ENCODE measurements around the gene SHANK3.

Gene SHANK3

DNA sequence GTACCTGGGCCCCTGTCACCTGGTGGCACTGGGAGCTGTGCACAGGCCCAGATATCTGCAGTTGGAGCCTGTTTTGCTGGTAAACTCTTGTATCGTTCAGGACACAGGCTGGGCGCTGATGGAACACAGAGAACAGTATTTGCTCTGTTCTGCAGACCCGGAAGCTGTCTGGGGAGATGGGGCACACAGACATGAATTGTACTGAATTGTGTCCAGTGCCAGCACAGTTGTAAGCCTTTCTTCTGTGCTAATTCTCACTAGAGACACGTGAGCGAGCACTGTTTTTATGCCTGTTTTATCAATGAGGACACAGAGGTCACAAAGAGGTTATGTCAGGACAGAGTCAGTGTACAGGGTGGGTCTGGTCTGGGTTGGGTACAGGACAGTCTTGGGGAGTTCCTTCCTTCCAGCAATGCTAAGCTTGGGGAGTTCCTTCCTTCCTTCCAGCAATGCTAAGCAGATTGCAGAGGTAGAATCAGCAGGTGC lies 41.0 kb downstream of the SHANK3 start:
- no peak for DNase-seq (ENCODE audit: low spot score)

DNA sequence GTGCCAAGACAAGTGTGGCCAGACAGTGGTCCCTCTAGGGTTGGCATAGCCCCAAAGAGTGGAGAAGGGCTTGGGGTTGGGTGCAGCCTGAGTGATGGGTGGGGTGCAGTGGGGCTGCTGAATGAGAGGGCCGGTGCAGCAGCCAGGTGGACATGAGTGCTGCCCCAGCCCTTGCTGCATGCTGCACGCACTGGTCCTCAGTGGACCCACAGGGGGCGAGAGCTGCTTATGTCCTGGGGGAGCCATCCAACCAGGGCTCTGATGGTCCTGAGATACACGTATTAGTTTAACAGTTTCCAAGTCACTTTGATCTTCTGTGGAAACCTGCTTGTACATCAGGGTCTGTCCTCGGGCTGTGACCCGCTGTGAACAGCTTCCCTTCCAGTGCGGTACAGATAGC lies 41.5 kb downstream of the SHANK3 start:
- DNase-seq (ENCODE audit: low spot score) = no peak

DNA sequence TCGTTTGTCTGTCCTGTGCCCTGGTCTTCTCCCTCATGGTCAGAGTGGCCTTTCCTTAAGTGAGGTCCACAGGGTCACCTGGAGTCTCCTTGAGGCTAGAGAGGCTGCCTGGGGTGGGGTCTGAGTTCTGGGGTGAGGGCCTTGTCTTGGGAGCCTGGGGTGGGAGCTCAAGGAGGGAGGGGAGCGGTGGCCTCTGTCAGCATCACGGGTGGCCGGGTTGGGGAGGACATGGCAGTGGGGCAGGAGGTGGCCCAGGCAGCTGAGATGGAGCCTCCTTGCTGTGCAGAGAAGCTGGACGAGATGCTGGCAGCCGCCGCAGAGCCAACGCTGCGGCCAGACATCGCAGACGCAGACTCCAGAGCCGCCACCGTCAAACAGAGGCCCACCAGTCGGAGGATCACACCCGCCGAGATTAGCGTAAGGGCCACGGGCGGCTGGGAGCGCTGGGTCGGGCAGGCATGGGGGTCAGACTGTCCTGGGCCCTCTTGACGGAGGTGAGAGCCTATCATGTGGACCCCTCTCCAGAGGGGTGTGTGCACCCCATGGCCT lies 42.1 kb downstream of the SHANK3 start:
- DNase-seq (ENCODE audit: low spot score) = no peak

DNA sequence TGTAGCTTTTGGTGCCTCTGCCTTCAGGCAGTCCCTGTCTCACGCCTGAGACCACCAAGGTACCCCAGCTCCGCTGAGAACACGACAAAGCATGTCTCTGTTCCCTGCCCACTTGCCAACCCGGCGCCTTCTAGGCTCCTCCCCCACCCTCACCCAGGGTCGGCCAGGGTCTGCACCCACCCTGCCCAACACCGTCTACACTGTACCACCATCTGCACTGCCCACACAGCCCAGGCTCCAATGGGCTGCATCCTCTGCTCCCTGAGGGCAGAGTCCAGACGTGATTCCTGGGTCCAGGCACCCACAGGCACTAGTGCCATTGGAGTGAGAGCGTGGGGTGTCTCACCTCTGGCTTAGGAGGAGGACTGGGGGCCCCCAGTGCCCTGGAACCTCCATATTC lies 42.6 kb downstream of the SHANK3 start:
- no peak for DNase-seq (ENCODE audit: low spot score)

DNA sequence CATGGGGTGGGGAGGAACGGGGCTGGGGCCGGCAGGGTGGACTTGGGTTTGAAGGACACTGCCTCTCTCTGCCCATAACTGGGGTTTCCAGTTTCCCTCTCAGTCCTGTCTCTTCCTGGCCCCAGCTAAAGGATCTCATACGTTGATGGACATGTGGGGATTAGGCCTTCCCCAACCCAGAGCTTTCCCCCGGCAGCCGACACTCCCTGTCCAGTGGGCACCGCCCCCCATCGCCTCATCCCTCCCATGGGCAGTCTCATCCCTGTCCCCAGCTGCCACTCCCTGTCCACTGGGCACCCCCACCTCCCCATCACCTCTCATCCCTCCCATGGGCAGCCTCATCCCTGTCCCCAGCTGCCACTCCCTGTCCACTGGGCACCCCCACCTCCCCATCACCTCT lies 43.2 kb downstream of the SHANK3 start:
- DNase-seq (ENCODE audit: low spot score) = no peak

DNA sequence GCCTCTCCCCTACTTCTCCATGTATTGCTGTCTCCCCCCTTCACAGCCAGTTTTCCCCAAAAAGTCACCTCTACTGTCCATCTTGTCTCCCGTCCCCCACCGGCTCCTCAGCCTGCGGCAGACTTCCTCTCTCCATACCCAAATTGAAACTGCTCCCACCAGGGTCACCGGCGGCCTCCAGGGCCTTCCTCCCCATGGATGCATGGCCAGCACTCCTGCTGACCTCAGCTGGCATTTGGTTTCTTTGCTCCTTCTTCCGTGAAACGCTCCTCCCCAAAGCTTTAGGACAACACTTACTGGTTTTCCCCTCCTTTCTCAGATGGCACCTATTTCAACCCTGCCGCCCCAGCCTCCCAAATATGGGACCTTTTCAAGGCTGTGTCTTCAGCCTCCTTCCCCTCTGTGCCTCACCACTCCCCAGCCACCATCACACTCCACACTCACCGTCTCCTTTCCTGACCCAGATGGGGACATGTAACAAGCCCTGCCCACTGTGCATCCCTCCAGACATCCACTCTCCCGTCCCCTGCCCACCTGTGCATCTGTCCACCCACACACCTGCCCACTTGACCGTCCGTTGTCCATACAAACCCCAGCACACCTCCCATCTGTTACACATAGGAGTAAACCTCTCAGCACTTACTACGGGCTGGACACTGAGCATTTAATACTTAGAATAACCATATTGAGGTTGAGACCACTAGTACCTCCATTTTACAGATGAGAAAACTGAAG lies 43.8 kb downstream of the SHANK3 start:
- DNase-seq (ENCODE audit: low spot score) = no peak

DNA sequence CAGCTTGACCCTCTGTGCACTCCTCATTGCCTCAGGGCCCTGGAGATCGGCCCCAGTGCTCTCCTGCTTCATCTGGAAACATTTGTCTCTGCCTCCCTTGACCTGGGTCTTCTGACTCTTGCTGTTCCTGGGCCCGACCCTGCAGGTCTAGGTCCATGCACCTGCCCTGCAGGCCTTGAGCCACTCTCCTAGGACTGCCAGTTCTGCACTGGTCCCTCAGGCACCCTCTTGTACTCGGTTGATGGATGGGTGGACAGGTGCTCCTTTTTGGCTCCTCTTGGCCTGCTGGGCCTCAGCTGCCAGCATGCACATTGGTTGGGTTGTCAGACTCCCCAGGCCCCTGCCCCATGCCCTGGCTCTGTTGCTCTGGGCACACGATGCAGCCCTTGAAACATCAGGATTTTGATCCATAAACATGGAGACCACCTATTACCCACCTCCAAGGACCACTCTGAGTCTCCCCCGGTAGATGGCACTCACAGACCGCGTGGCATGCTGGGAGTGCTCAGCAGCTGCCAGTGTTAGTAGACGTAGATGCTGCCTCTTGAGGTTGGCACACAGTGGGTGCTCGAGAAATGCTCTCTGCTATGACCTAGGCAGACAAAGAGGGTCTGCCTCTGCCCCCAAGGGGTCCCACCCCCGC lies 45.2 kb downstream of the SHANK3 start:
- DNase-seq (ENCODE audit: low spot score) = no peak

DNA sequence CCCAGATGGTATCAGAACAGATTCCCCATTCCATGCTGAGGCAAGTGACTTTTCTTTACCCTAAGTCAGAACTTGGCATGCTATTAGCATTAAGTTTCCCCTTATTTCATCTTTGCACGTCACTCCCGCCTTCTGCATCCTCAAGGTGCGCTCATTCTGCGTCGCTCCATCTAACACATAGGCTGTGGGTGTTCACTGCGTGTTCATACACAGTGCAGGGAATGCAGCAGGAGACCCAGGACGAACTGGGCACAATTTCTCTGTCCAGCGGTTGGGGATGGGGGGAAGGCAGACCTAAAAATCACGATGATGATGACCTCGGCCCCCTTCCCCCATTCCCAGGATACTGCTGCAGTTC lies 45.7 kb downstream of the SHANK3 start:
- no peak for DNase-seq (ENCODE audit: low spot score)

DNA sequence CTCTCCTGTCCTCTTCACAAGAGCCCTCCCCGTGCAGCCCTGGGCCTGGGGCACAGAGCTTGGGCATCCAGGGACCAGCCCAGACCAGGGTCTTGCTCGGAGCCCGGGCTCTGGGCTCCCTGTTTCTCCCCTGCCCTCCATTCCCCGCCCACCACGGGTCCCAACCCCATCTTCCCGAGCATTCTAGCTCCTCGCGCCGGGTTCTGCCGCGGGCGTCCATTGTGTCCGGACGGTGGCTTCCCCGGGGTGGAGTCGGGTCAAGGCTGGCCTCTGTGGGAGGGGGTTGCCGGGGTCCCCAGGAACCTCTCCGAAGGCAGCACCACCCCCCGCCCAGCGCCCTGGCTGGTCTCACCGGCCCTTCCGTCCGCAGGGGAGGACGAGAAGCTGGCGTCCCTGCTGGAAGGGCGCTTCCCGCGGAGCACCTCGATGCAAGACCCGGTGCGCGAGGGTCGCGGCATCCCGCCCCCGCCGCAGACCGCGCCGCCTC lies 47.2 kb downstream of the SHANK3 start:
- no peak for DNase-seq (ENCODE audit: low spot score)

DNA sequence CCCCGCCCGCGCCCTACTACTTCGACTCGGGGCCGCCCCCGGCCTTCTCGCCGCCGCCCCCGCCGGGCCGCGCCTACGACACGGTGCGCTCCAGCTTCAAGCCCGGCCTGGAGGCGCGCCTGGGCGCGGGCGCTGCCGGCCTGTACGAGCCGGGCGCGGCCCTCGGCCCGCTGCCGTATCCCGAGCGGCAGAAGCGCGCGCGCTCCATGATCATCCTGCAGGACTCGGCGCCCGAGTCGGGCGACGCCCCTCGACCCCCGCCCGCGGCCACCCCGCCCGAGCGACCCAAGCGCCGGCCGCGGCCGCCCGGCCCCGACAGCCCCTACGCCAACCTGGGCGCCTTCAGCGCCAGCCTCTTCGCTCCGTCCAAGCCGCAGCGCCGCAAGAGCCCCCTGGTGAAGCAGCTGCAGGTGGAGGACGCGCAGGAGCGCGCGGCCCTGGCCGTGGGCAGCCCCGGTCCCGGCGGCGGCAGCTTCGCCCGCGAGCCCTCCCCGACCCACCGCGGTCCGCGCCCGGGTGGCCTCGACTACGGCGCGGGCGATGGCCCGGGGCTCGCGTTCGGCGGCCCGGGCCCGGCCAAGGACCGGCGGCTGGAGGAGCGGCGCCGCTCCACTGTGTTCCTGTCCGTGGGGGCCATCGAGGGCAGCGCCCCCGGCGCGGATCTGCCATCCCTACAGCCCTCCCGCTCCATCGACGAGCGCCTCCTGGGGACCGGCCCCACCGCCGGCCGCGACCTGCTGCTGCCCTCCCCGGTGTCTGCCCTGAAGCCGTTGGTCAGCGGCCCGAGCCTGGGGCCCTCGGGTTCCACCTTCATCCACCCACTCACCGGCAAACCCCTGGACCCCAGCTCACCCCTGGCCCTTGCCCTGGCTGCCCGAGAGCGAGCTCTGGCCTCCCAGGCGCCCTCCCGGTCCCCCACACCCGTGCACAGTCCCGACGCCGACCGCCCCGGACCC lies 48.0 kb downstream of the SHANK3 start:
- no peak for DNase-seq (ENCODE audit: low spot score)

DNA sequence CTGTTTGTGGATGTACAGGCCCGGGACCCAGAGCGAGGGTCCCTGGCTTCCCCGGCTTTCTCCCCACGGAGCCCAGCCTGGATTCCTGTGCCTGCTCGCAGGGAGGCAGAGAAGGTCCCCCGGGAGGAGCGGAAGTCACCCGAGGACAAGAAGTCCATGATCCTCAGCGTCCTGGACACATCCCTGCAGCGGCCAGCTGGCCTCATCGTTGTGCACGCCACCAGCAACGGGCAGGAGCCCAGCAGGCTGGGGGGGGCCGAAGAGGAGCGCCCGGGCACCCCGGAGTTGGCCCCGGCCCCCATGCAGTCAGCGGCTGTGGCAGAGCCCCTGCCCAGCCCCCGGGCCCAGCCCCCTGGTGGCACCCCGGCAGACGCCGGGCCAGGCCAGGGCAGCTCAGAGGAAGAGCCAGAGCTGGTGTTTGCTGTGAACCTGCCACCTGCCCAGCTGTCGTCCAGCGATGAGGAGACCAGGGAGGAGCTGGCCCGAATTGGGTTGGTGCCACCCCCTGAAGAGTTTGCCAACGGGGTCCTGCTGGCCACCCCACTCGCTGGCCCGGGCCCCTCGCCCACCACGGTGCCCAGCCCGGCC lies 48.7 kb downstream of the SHANK3 start:
- DNase-seq (ENCODE audit: low spot score) = no peak

DNA sequence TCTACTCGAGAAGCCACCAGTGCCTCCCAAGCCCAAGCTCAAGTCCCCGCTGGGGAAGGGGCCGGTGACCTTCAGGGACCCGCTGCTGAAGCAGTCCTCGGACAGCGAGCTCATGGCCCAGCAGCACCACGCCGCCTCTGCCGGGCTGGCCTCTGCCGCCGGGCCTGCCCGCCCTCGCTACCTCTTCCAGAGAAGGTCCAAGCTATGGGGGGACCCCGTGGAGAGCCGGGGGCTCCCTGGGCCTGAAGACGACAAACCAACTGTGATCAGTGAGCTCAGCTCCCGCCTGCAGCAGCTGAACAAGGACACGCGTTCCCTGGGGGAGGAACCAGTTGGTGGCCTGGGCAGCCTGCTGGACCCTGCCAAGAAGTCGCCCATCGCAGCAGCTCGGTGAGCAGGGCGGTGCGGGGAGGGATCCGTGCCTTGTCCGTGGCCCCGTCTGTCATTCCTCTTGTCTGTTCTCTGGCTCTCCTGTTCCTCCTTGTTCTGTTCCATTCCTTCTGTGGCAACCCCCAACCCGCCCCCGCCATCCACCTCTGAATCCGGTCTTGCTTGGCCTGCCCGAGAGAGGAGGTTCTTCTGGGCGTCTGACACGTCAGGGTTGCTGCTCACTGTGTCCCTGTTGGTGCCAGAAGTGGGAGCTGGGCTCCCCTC lies 49.6 kb downstream of the SHANK3 start:
- no peak for DNase-seq (ENCODE audit: low spot score)
